Lower lobe of right lung (tissue), 2 donors: Measurements from ENCODE around the gene C8G. TPM values are rescaled to one million over a fixed set of nuclear protein-coding genes. Genes with fewer than 3 reads are reported as not detected.

Experiments used
- ATAC-seq, 2 donors: fragments of 200-7000 bp; cut with Tn5 transposase; one replicate each; pipeline ENCODE4 v1.9.1; 2020 to 2022; ENCODE audit warnings: mild to moderate bottlenecking in 2 of 2, moderate library complexity in 2 of 2
- DNase-seq: peaks from one replicate; pipeline ENCODE4 v3.0.0-alpha.2; 2020
- H3K27ac ChIP-seq: fragments of 200-600 bp; one replicate; pipeline ENCODE4 v1.8.0; 2022
- H3K27me3 ChIP-seq: fragments of 200-600 bp; one replicate; pipeline ENCODE4 v1.8.0; 2022; ENCODE audit warnings: low read depth
- H3K36me3 ChIP-seq: fragments of 200-600 bp; one replicate; pipeline ENCODE4 v1.8.0; 2022; ENCODE audit warnings: mild to moderate bottlenecking
- H3K4me1 ChIP-seq: fragments of 200-600 bp; one replicate; pipeline ENCODE4 v1.8.0; 2022
- H3K4me3 ChIP-seq: fragments of 200-600 bp; one replicate; pipeline ENCODE4 v1.8.0; 2022; ENCODE audit warnings: mild to moderate bottlenecking
- H3K9me3 ChIP-seq: fragments of 200-600 bp; one replicate; pipeline ENCODE4 v1.8.0; 2022
- intact Hi-C: fragments of 100-400 bp; cut with DNase I; formaldehyde crosslinking; loops from one replicate; pipeline ENCODE4 v1.11.0; 2022
- total RNA-seq: library from RNA; stranded (reverse); fragmentation: NEBNext Ultra II Directional; extraction: Animal tissue kit (Norgen Biotek cat#: 25700); gene quantifications from one replicate; pipeline ENCODE4 v1.2.1, GENCODE V29; 2021
- TF ChIP-seq, protein P1 (sequence below): fragments of 200-600 bp; IDR thresholded peaks from one replicate; pipeline ENCODE4 v1.8.0; 2022; ENCODE audit warnings: antibody characterized with exemption, mild to moderate bottlenecking
- donor health status: DM: no; HTN: yes; CAD: no; lungs with severe emphysema.

C8G gene
- total RNA-seq, 1 donor from 2014 or later: 2.2 TPM

DNA sequence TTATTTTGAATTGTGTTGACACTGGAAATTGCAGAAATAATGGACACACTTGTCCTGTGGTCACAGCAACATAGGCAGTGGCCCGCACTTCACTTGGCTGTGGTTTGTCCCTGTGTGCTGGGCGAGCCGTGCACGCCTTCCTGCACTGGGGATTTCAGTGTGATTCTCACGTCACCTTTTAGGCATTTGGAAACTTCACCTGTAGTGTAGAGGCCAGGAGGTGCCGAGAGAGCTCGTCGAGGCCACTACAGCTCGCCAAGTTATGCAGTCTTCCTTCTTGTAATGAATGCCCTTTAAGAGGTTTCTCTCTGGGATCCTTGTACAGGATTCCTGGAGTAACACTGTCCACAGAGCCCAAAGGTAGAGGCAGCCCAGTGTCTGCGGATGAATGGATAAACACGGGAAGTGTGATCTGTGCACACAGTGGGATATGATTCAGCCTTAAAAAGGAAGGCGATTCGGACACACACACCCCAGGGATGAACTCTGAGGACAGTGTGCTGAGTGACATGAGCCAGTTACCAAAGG is 44.0 kb upstream of the C8G start:
- ATAC-seq: peak; percentile 75 to 86
- intact Hi-C loops: no loop called here
- H3K27ac ChIP-seq: peak overlapping the region; percentile 84
- no peak overlapping the region for H3K4me3 ChIP-seq
- TF ChIP-seq, protein P1, sequence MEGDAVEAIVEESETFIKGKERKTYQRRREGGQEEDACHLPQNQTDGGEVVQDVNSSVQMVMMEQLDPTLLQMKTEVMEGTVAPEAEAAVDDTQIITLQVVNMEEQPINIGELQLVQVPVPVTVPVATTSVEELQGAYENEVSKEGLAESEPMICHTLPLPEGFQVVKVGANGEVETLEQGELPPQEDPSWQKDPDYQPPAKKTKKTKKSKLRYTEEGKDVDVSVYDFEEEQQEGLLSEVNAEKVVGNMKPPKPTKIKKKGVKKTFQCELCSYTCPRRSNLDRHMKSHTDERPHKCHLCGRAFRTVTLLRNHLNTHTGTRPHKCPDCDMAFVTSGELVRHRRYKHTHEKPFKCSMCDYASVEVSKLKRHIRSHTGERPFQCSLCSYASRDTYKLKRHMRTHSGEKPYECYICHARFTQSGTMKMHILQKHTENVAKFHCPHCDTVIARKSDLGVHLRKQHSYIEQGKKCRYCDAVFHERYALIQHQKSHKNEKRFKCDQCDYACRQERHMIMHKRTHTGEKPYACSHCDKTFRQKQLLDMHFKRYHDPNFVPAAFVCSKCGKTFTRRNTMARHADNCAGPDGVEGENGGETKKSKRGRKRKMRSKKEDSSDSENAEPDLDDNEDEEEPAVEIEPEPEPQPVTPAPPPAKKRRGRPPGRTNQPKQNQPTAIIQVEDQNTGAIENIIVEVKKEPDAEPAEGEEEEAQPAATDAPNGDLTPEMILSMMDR: no peak
- H3K4me1 ChIP-seq: peaks cover 41% of the 10 kb centered on the region
- peak; percentile 79 for DNase-seq
- peaks cover 28% of the 10 kb centered on the region for H3K36me3 ChIP-seq
- H3K27me3 ChIP-seq: no peaks in the 10 kb centered on the region
- H3K9me3 ChIP-seq: no peaks in the 10 kb centered on the region

DNA sequence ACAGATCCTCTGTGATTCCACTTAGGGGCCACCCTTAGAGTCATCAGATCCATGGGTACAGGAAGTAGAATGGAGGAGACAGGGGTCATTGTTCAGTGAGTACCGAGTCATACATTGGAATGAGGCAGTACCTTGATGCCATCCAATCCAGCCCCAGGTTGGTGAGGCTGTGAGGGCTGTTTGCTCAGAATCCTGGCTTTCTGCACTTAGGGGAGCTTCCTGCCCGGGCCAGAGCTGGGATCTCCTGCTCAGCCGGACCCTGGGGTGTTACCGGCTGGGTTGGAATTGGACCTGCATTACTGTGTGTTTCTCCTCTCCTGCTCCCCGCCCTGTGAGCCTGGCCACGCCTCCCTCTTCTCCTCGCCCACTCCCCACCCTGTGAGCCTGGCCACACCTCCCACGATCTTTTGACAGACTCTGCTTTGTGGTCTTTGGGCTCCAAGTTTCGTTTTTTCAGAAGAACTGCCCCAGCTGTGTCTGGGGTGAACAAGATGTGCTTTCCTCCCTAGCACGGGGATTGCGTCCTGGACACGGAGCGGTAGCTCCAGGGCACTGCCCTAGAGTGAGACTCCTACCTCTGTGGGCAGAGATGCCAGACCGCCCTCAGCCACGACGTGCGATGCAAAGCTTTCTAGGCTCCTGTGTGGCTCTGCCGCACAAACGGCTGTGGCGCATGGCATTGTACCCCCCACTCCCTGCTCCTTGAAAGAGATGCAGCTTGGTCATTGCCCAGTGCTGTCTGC is 43.4 kb upstream of the C8G start:
- no peak for DNase-seq
- Histone ChIP-seq H3K4me3 (peak overlapping the region; percentile 21), H3K9me3 (no peaks in the 10 kb centered on the region), H3K27ac (peak overlapping the region; percentile 84), H3K4me1 (peaks cover 41% of the 10 kb centered on the region), H3K27me3 (no peaks in the 10 kb centered on the region), H3K36me3 (peaks cover 34% of the 10 kb centered on the region)
- TF ChIP-seq, protein P1: no peak
- intact Hi-C loops: no loop called here
- peak; percentile 52 to 63 for ATAC-seq

DNA sequence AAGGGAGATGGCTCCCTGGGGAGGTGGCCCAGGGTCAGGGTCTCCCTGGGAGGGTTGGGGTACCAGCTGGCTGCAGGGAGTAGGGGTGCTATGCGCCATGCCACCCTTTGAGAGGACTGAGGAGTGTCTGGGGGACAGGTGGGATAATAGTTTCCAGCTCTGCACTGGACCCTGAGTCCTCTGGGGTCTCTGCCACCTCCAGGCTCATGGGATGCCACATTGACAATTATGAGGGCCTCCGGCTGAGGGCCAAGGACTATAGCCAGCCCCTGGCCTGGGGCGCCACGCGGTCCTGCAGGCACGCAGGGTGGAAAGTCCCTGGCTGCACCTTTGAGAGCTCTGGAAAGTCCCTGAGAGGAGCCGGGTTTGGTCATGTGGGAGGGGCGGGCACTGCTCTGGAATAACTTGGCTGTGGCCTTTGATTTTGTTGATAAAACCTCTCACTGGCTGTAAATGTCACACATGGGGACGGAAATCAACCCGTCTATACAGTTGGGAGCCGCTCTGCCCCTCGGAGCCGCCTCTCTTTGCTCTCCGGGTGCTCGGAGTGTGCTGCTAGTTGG is 42.7 kb upstream of the C8G start:
- Histone ChIP-seq H3K4me3 (peak overlapping the region; percentile 21), H3K36me3 (peaks cover 34% of the 10 kb centered on the region), H3K27ac (peak overlapping the region; percentile 84), H3K27me3 (no peaks in the 10 kb centered on the region), H3K4me1 (peaks cover 41% of the 10 kb centered on the region), H3K9me3 (no peaks in the 10 kb centered on the region)
- DNase-seq: peak; percentile 86
- peak; percentile 91 to 92 for ATAC-seq
- TF ChIP-seq, protein P1: no peak
- intact Hi-C loops: no loop called here

DNA sequence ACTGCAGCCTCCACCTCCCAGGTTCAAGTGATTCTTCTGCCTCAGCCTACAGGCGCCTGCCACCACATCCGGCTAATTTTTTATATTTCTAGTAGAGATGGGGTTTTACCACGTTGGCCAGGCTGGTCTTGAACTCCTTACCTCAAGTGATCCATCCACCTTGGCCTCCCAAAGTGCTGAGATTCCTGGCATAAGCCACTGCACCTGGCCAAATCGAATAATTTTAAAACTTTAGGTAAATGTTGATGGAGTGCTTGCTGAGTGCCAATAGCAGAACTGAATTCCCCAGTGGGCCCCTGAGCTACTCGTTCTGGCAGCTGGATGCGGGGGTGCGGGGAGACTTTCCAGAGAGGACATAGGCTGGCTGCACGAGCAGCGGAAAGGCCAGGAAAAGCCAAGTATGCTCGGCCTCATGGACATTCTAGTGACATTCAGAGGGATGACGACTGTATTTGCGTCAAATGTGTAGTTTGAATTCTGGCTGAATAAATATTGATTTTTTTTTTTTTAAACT is 41.9 kb upstream of the C8G start:
- Histone ChIP-seq H3K27me3 (no peaks in the 10 kb centered on the region), H3K4me1 (peaks cover 41% of the 10 kb centered on the region), H3K4me3 (no peak overlapping the region), H3K9me3 (no peaks in the 10 kb centered on the region), H3K27ac (peak overlapping the region; percentile 84), H3K36me3 (peaks cover 42% of the 10 kb centered on the region)
- peak in 1 of 2 donors; percentile 72 for ATAC-seq
- TF ChIP-seq, protein P1: no peak
- DNase-seq: no peak
- intact Hi-C loops: no loop called here

DNA sequence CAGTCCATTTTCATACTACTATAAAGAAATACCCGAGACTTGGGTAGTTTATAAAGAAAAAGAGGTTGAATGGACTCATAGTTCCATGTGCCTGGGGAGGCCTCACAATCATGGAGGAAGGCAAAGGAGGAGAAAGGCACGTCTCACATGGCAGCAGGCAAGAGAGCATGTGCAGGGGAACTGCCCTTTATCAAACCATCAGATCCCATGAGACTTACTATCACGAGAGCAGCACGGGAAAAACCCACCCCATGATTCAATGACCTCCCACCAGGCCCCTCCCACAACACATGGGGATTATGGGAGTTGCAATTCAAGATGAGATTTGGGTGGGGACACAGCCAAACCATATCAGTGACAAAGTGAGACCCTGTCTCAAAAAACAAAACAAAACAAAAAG is 38.8 kb upstream of the C8G start:
- intact Hi-C loops: no loop called here
- H3K27ac ChIP-seq: no peak overlapping the region

More for the DNA sequence above, 38.8 kb upstream of the C8G start:
- no peak for ATAC-seq
- no peak overlapping the region for H3K4me3 ChIP-seq
- DNase-seq: no peak
- no peaks in the 10 kb centered on the region for H3K9me3 ChIP-seq
- H3K36me3 ChIP-seq: peaks cover 50% of the 10 kb centered on the region
- H3K27me3 ChIP-seq: no peaks in the 10 kb centered on the region
- peaks cover 28% of the 10 kb centered on the region for H3K4me1 ChIP-seq
- TF ChIP-seq, protein P1: no peak
